Measurements from ENCODE around the gene NUP214. TPM values are rescaled to one million over a fixed set of nuclear protein-coding genes. Genes with fewer than 3 reads are reported as not detected.

Gene NUP214
- total RNA-seq, 1 experiment from 2014 or later = 25.6 TPM

DNA sequence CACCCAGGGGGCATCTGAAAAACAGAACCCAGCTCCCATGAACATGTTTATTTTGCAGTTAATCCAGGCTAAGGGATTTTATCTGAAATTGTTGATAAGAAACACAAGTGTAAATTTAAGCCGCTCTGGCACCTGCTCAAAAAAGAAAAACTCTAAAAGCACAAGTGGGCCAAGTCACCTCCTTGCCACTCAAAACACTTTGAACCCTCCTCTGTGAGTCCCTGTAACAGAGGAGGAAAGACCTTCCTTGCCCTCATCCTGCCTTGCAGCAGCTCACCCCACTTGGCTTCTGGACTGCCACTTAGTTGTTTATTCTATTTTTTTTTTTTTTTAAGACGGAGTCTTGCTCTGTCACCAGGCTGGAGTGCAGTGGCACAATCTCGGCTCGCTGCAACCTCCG lies 111.4 kb downstream of the NUP214 start:
- Histone ChIP-seq H2AFZ (ENCODE audit: low read length) (no peak overlapping the region), H3K9ac (ENCODE audit: low read length) (no peak overlapping the region), H3K4me1 (ENCODE audit: insufficient read depth, low read length) (no peaks in the 10 kb centered on the region), H3K27me3 (ENCODE audit: low read length) (no peaks in the 10 kb centered on the region), H3K4me3 (ENCODE audit: low read length) (no peak overlapping the region), H3K9me3 (ENCODE audit: low read length) (no peaks in the 10 kb centered on the region), H3F3A (ENCODE audit: low read length, unreplicated experiment) (no peaks in the 10 kb centered on the region), H3K36me3 (ENCODE audit: low read depth, low read length) (peaks cover 8% of the 10 kb centered on the region; the same call in 1 of the 2 replicates), H4K20me1 (ENCODE audit: low read length) (no peaks in the 10 kb centered on the region), H3K27ac (ENCODE audit: low read length) (no peak overlapping the region), H3K79me2 (ENCODE audit: low read length) (no peaks in the 10 kb centered on the region), H3K9me2 (replicated peaks; ENCODE audit: low read length) (no peaks in the 10 kb centered on the region), H3K4me2 (ENCODE audit: low read length) (no peak overlapping the region)
- DNase-seq (no peak), ATAC-seq (no peak)
- TF ChIP-seq EZH2phosphoT487 (IDR thresholded peaks at IDR 0.05; ENCODE audit: borderline replicate concordance, low read length) (no peak), EZH2 (IDR thresholded peaks at IDR 0.05; ENCODE audit: low read length, unreplicated experiment) (no peak)
- TF ChIP-seq, protein P1, sequence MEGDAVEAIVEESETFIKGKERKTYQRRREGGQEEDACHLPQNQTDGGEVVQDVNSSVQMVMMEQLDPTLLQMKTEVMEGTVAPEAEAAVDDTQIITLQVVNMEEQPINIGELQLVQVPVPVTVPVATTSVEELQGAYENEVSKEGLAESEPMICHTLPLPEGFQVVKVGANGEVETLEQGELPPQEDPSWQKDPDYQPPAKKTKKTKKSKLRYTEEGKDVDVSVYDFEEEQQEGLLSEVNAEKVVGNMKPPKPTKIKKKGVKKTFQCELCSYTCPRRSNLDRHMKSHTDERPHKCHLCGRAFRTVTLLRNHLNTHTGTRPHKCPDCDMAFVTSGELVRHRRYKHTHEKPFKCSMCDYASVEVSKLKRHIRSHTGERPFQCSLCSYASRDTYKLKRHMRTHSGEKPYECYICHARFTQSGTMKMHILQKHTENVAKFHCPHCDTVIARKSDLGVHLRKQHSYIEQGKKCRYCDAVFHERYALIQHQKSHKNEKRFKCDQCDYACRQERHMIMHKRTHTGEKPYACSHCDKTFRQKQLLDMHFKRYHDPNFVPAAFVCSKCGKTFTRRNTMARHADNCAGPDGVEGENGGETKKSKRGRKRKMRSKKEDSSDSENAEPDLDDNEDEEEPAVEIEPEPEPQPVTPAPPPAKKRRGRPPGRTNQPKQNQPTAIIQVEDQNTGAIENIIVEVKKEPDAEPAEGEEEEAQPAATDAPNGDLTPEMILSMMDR (conservative IDR thresholded peaks at IDR 0.05; ENCODE audit: low read depth, low read length) = no peak
- no TSS peak for BruUV-seq (replicated peaks)
- CTCF ChIA-PET = no interaction called here
- intact Hi-C loops (cut with micrococcal nuclease) = no loop called here
- POLR2A ChIA-PET (ENCODE audit: unreplicated experiment) = no interaction called here

DNA sequence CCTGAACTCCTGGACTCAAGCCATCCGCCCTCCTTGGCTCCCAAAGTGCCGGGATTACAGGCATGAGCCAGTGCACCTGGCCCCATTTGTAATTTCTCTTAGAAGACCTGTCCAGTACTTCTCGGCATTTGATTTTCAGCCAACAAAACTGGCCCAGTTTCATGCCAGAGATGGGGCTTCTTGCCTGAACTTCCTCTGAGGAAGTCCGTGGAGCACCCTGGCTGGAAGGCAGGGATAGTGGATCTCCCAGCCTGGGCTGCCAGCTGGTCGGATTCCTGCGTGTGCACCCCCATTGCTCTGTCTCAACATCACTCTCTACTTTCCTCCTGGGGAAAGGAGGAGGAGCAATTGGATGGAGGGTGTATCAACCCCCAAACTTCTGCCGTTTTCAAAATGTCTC lies 111.9 kb downstream of the NUP214 start:
- H3K4me1 ChIP-seq (ENCODE audit: insufficient read depth, low read length) = no peaks in the 10 kb centered on the region
- no peaks in the 10 kb centered on the region for H4K20me1 ChIP-seq (ENCODE audit: low read length)
- POLR2A ChIA-PET (ENCODE audit: unreplicated experiment) = no interaction called here
- H3K79me2 ChIP-seq (ENCODE audit: low read length) = no peaks in the 10 kb centered on the region
- DNase-seq (no peak), ATAC-seq (no peak)
- H3K27me3 ChIP-seq (ENCODE audit: low read length) = no peaks in the 10 kb centered on the region
- CTCF ChIA-PET = no interaction called here
- no peak overlapping the region for H3K9ac ChIP-seq (ENCODE audit: low read length)
- H3K4me2 ChIP-seq (ENCODE audit: low read length) = no peak overlapping the region
- no peaks in the 10 kb centered on the region for H3F3A ChIP-seq (ENCODE audit: low read length, unreplicated experiment)
- TF ChIP-seq EZH2phosphoT487 (IDR thresholded peaks at IDR 0.05; ENCODE audit: borderline replicate concordance, low read length) = no peak
- TF ChIP-seq EZH2 (IDR thresholded peaks at IDR 0.05; ENCODE audit: low read length, unreplicated experiment) = no peak
- TF ChIP-seq, protein P1 (conservative IDR thresholded peaks at IDR 0.05; ENCODE audit: low read depth, low read length) = no peak
- no TSS peak for BruUV-seq (replicated peaks)
- intact Hi-C loops (cut with micrococcal nuclease) = no loop called here
- H3K9me2 ChIP-seq (replicated peaks; ENCODE audit: low read length) = no peaks in the 10 kb centered on the region
- no peaks in the 10 kb centered on the region for H3K9me3 ChIP-seq (ENCODE audit: low read length)
- no peak overlapping the region for H3K4me3 ChIP-seq (ENCODE audit: low read length)
- H2AFZ ChIP-seq (ENCODE audit: low read length) = no peak overlapping the region
- H3K27ac ChIP-seq (ENCODE audit: low read length) = no peak overlapping the region
- H3K36me3 ChIP-seq (ENCODE audit: low read depth, low read length) = peaks cover 4% of the 10 kb centered on the region; the same call in 1 of the 2 replicates

DNA sequence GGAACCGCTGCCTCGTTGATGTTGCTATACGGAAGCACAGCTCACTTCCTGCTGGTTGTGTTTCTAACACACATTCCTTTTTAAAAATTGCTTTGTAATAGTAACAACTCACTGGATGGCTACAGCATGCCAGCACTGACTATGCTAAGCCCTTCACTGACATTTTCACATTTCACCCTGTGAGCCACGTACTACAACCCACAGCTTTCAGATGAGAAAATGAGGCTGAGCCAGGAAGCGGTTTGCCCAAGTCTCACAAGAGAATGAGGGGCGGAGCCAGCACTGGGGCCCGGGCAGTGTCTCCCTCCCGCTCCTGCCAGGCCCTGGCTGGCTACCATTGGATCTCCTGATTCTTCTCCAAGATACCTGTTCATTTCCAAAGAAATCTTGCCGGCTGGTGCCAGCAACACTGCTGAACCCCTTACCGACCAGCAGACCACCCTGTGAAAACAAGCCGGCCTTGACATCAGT lies 112.6 kb downstream of the NUP214 start:
- H2AFZ ChIP-seq (ENCODE audit: low read length) = no peak overlapping the region
- no TSS peak for BruUV-seq (replicated peaks)
- H3K4me2 ChIP-seq (ENCODE audit: low read length) = no peak overlapping the region
- CTCF ChIA-PET = no interaction called here
- H3K9me2 ChIP-seq (replicated peaks; ENCODE audit: low read length) = no peaks in the 10 kb centered on the region
- H3K4me1 ChIP-seq (ENCODE audit: insufficient read depth, low read length) = no peaks in the 10 kb centered on the region
- TF ChIP-seq EZH2phosphoT487 (IDR thresholded peaks at IDR 0.05; ENCODE audit: borderline replicate concordance, low read length) = no peak
- no peak for TF ChIP-seq EZH2 (IDR thresholded peaks at IDR 0.05; ENCODE audit: low read length, unreplicated experiment)
- TF ChIP-seq, protein P1 (conservative IDR thresholded peaks at IDR 0.05; ENCODE audit: low read depth, low read length) = no peak
- POLR2A ChIA-PET (ENCODE audit: unreplicated experiment) = no interaction called here
- H3K79me2 ChIP-seq (ENCODE audit: low read length) = no peaks in the 10 kb centered on the region
- ATAC-seq = peak; percentile 53
- H3K36me3 ChIP-seq (ENCODE audit: low read depth, low read length) = peaks cover 4% of the 10 kb centered on the region; the same call in 1 of the 2 replicates
- H3K27ac ChIP-seq (ENCODE audit: low read length) = no peak overlapping the region
- intact Hi-C loops (cut with micrococcal nuclease) = no loop called here
- peak; percentile 8 for DNase-seq
- H3F3A ChIP-seq (ENCODE audit: low read length, unreplicated experiment) = no peaks in the 10 kb centered on the region
- H3K9ac ChIP-seq (ENCODE audit: low read length) = no peak overlapping the region
- H4K20me1 ChIP-seq (ENCODE audit: low read length) = no peaks in the 10 kb centered on the region
- no peaks in the 10 kb centered on the region for H3K27me3 ChIP-seq (ENCODE audit: low read length)
- H3K9me3 ChIP-seq (ENCODE audit: low read length) = no peaks in the 10 kb centered on the region
- H3K4me3 ChIP-seq (ENCODE audit: low read length) = no peak overlapping the region
